HEK293 (cell line): ENCODE results near the gene MACROD1.

Source experiments
- CTCF ChIA-PET: fragments of 350-600 bp; formaldehyde crosslinking; extraction: SDS; loops from one replicate; lab custom pipeline; 2021; ENCODE audit warnings: antibody characterized with exemption; lab: Yijun Ruan, JAX
- POLR2A ChIA-PET: fragments of 300-600 bp; formaldehyde crosslinking; extraction: SDS; loops from one replicate; lab custom pipeline; 2020; ENCODE audit warnings: antibody characterized with exemption, inconsistent platforms; lab: Yijun Ruan, JAX
- H3K27ac ChIP-seq: fragments of 200-500 bp; sonication (Bioruptor generic); 2 replicates; pipeline ENCODE4 v1.5.1; 2014; ENCODE audit warnings: low read depth, low read length, control low read depth, inconsistent platforms; ENCODE audit errors: extremely low read depth
- H3K36me3 ChIP-seq, 2 experiments: fragments of 200-500 bp in 1 of 2; sonication (Bioruptor generic) in 1 of 2; 1 replicate in 1 of 2; 2 replicates in 1 of 2; pipeline ENCODE4 v1.5.1; 2014 to 2017; ENCODE audit warnings: inconsistent platforms in 2 of 2, low read length in 2 of 2; ENCODE audit not compliant: control insufficient read depth in 2 of 2, insufficient read depth in 1 of 2
- H3K4me1 ChIP-seq: fragments of 200-500 bp; sonication (Bioruptor generic); 2 replicates; pipeline ENCODE4 v1.5.1; 2014; ENCODE audit warnings: mild to moderate bottlenecking, low read length, inconsistent platforms; ENCODE audit not compliant: control insufficient read depth, insufficient read depth
- H3K4me3 ChIP-seq: 2 replicates; pipeline ENCODE4 v1.5.1; 2011; ENCODE audit warnings: low read depth, mild to moderate bottlenecking, control low read depth, low read length, moderate library complexity
- H3K9me3 ChIP-seq: fragments of 200-500 bp; sonication (Bioruptor generic); 2 replicates; pipeline ENCODE4 v1.5.1; 2014; ENCODE audit warnings: low read depth, low read length, inconsistent platforms; ENCODE audit not compliant: control insufficient read depth, insufficient read depth
- GFI1B ChIP-seq: fragments of 450-650 bp; formaldehyde crosslinking; IDR thresholded peaks from 2 replicates; pipeline ENCODE4 v1.5.1; 2016; ENCODE audit warnings: missing biosample characterization, missing genetic modification characterization
- GLIS1 ChIP-seq: fragments of 450-650 bp; formaldehyde crosslinking; IDR thresholded peaks from 2 replicates; pipeline ENCODE4 v1.5.1; 2016; ENCODE audit warnings: missing biosample characterization, missing genetic modification characterization
- GLIS2 ChIP-seq: fragments of 450-650 bp; formaldehyde crosslinking; IDR thresholded peaks from 2 replicates; pipeline ENCODE4 v1.5.1; 2016; ENCODE audit warnings: missing biosample characterization, missing genetic modification characterization
- MEIS1 ChIP-seq: sonication (generic); formaldehyde crosslinking; IDR thresholded peaks from 2 replicates; pipeline ENCODE4 v1.8.1; 2022; ENCODE audit warnings: missing genetic modification reagents, mild to moderate bottlenecking, borderline replicate concordance
- TCF7L2 ChIP-seq: IDR thresholded peaks from 2 replicates; pipeline ENCODE4 v1.6.1; 2011; ENCODE audit warnings: low read depth, mild to moderate bottlenecking, inconsistent platforms, low read length, moderate library complexity, borderline replicate concordance
- ZBTB17 ChIP-seq: fragments of 450-650 bp; formaldehyde crosslinking; IDR thresholded peaks from 2 replicates; pipeline ENCODE4 v1.5.1; 2016; ENCODE audit warnings: missing biosample characterization, missing genetic modification characterization
- ZNF146 ChIP-seq: fragments of 450-650 bp; formaldehyde crosslinking; IDR thresholded peaks from 2 replicates; pipeline ENCODE4 v1.5.1; 2016; ENCODE audit warnings: missing biosample characterization, missing genetic modification characterization
- ZNF157 ChIP-seq: fragments of 450-650 bp; formaldehyde crosslinking; IDR thresholded peaks from 2 replicates; pipeline ENCODE4 v1.5.1; 2016; ENCODE audit warnings: missing biosample characterization, missing genetic modification characterization
- ZNF16 ChIP-seq: fragments of 450-650 bp; formaldehyde crosslinking; IDR thresholded peaks from 2 replicates; pipeline ENCODE4 v1.5.1; 2016; ENCODE audit warnings: low read depth, missing biosample characterization, missing genetic modification characterization
- ZNF302 ChIP-seq: fragments of 450-650 bp; formaldehyde crosslinking; IDR thresholded peaks from 2 replicates; pipeline ENCODE4 v1.5.1; 2016; ENCODE audit warnings: missing biosample characterization, missing genetic modification characterization, low read depth
- ZNF394 ChIP-seq: fragments of 450-650 bp; formaldehyde crosslinking; IDR thresholded peaks from 2 replicates; pipeline ENCODE4 v1.5.1; 2016; ENCODE audit warnings: missing biosample characterization, missing genetic modification characterization, mild to moderate bottlenecking, moderate library complexity, borderline replicate concordance
- ZNF48 ChIP-seq: fragments of 450-650 bp; formaldehyde crosslinking; IDR thresholded peaks from 2 replicates; pipeline ENCODE4 v1.5.1; 2016; ENCODE audit warnings: missing biosample characterization, missing genetic modification characterization
- ZNF521 ChIP-seq: fragments of 450-650 bp; formaldehyde crosslinking; IDR thresholded peaks from 2 replicates; pipeline ENCODE4 v1.5.1; 2017; ENCODE audit warnings: missing biosample characterization, mild to moderate bottlenecking, missing genetic modification characterization
- ZNF560 ChIP-seq: fragments of 450-650 bp; formaldehyde crosslinking; IDR thresholded peaks from 2 replicates; pipeline ENCODE4 v1.5.1; 2017; ENCODE audit warnings: missing biosample characterization, missing genetic modification characterization, borderline replicate concordance
- ZNF600 ChIP-seq: fragments of 450-650 bp; formaldehyde crosslinking; IDR thresholded peaks from 2 replicates; pipeline ENCODE4 v1.5.1; 2016; ENCODE audit warnings: missing biosample characterization, missing genetic modification characterization
- ZNF623 ChIP-seq: fragments of 450-650 bp; formaldehyde crosslinking; IDR thresholded peaks from 2 replicates; pipeline ENCODE4 v1.5.1; 2016; ENCODE audit warnings: missing biosample characterization, missing genetic modification characterization
- ZNF677 ChIP-seq: fragments of 450-650 bp; IDR thresholded peaks from 2 replicates; pipeline ENCODE4 v1.5.0; 2018; ENCODE audit warnings: missing biosample characterization, mild to moderate bottlenecking, missing genetic modification characterization, moderate library complexity
- ZNF707 ChIP-seq: fragments of 450-650 bp; formaldehyde crosslinking; IDR thresholded peaks from 2 replicates; pipeline ENCODE4 v1.5.1; 2016; ENCODE audit warnings: missing biosample characterization, missing genetic modification characterization
- TF ChIP-seq, protein P1 (sequence below): fragments of 450-650 bp; formaldehyde crosslinking; IDR thresholded peaks from 2 replicates; pipeline ENCODE4 v1.5.1; 2016; ENCODE audit warnings: missing biosample characterization, missing genetic modification characterization
- TF ChIP-seq, protein P2 (sequence below): fragments of 450-650 bp; formaldehyde crosslinking; IDR thresholded peaks from 2 replicates; pipeline ENCODE4 v1.5.1; 2017; ENCODE audit warnings: missing biosample characterization, missing genetic modification characterization
- TF ChIP-seq, protein P3 (sequence below): fragments of 450-650 bp; formaldehyde crosslinking; IDR thresholded peaks from 2 replicates; pipeline ENCODE4 v1.5.1; 2016; ENCODE audit warnings: missing biosample characterization, missing genetic modification characterization
- TF ChIP-seq, protein P4 (sequence below): fragments of 450-650 bp; formaldehyde crosslinking; IDR thresholded peaks from 2 replicates; pipeline ENCODE4 v1.5.1; 2016; ENCODE audit warnings: missing biosample characterization, missing genetic modification characterization
- TF ChIP-seq, protein P5 (sequence below): fragments of 450-650 bp; formaldehyde crosslinking; IDR thresholded peaks from 2 replicates; pipeline ENCODE4 v1.5.1; 2016; ENCODE audit warnings: missing biosample characterization, missing genetic modification characterization
- TF ChIP-seq, protein P6 (sequence below): fragments of 450-650 bp; formaldehyde crosslinking; IDR thresholded peaks from 2 replicates; pipeline ENCODE4 v1.5.1; 2017; ENCODE audit warnings: missing biosample characterization, missing genetic modification characterization
- TF ChIP-seq, protein P7 (sequence below): fragments of 450-650 bp; IDR thresholded peaks from 2 replicates; pipeline ENCODE4 v1.5.1; 2018; ENCODE audit warnings: missing biosample characterization, mild to moderate bottlenecking, missing genetic modification characterization
- TF ChIP-seq, protein P8 (sequence below): fragments of 450-650 bp; formaldehyde crosslinking; IDR thresholded peaks from 2 replicates; pipeline ENCODE4 v1.5.1; 2016; ENCODE audit warnings: missing biosample characterization, missing genetic modification characterization

Gene MACROD1

DNA sequence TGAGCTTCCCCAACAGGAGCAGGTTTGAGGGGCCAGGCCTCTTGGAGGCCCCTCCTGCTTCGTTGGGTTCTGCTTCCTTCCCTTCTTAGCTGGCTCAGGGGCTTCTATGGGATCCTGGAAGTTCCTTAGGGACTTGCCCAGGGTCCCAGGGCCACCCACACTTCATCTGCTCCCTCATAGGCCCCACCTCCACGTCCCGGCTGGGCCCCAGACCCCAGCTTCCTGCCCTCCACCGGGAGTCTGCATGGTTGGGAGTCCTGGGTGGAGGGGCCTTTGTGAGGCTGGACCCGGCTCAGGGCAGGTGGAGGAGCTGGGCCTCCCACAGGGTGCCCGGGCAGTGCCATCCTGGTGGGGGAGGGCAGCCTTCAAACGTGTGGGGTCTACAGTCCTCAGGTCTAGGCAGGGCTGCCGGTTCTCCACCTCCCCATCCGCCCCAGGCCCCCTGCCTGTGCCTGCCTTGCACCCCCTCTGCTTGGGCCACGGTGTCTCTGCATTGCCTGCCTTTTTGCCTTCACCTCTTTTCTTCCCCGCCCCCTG is 168.0 kb downstream of the MACROD1 start:
- no peaks in the 10 kb centered on the region for H3K9me3 ChIP-seq
- TF ChIP-seq ZNF394 (tag by site-specific recombination) (no peak), ZNF16 (tag by site-specific recombination) (no peak), ZNF623 (no peak), ZNF157 (no peak), ZNF560 (tag by site-specific recombination) (no peak), ZNF600 (tag by site-specific recombination) (no peak), ZNF302 (no peak), ZNF521 (tag by site-specific recombination) (no peak), GLIS1 (tag by site-specific recombination) (peak; percentile 25; the same call in 1 of the 2 replicates), ZNF48 (tag by site-specific recombination) (no peak), MEIS1 (CRISPR knock-in tag) (no peak), ZNF146 (no peak), GFI1B (no peak), ZNF677 (tag by site-specific recombination) (no peak), ZBTB17 (tag by site-specific recombination) (no peak), ZNF707 (no peak), TCF7L2 (no peak), GLIS2 (peak; percentile 19; the same call in 1 of the 2 replicates)
- TF ChIP-seq, protein P1, sequence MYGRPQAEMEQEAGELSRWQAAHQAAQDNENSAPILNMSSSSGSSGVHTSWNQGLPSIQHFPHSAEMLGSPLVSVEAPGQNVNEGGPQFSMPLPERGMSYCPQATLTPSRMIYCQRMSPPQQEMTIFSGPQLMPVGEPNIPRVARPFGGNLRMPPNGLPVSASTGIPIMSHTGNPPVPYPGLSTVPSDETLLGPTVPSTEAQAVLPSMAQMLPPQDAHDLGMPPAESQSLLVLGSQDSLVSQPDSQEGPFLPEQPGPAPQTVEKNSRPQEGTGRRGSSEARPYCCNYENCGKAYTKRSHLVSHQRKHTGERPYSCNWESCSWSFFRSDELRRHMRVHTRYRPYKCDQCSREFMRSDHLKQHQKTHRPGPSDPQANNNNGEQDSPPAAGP (tag by site-specific recombination) = no peak
- TF ChIP-seq, protein P2, sequence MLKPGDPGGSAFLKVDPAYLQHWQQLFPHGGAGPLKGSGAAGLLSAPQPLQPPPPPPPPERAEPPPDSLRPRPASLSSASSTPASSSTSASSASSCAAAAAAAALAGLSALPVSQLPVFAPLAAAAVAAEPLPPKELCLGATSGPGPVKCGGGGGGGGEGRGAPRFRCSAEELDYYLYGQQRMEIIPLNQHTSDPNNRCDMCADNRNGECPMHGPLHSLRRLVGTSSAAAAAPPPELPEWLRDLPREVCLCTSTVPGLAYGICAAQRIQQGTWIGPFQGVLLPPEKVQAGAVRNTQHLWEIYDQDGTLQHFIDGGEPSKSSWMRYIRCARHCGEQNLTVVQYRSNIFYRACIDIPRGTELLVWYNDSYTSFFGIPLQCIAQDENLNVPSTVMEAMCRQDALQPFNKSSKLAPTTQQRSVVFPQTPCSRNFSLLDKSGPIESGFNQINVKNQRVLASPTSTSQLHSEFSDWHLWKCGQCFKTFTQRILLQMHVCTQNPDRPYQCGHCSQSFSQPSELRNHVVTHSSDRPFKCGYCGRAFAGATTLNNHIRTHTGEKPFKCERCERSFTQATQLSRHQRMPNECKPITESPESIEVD (tag by site-specific recombination) = no peak
- TF ChIP-seq, protein P3, sequence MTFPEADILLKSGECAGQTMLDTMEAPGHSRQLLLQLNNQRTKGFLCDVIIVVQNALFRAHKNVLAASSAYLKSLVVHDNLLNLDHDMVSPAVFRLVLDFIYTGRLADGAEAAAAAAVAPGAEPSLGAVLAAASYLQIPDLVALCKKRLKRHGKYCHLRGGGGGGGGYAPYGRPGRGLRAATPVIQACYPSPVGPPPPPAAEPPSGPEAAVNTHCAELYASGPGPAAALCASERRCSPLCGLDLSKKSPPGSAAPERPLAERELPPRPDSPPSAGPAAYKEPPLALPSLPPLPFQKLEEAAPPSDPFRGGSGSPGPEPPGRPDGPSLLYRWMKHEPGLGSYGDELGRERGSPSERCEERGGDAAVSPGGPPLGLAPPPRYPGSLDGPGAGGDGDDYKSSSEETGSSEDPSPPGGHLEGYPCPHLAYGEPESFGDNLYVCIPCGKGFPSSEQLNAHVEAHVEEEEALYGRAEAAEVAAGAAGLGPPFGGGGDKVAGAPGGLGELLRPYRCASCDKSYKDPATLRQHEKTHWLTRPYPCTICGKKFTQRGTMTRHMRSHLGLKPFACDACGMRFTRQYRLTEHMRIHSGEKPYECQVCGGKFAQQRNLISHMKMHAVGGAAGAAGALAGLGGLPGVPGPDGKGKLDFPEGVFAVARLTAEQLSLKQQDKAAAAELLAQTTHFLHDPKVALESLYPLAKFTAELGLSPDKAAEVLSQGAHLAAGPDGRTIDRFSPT = peak; percentile 54
- TF ChIP-seq, protein P4, sequence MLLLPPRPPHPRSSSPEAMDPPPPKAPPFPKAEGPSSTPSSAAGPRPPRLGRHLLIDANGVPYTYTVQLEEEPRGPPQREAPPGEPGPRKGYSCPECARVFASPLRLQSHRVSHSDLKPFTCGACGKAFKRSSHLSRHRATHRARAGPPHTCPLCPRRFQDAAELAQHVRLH (tag by site-specific recombination) = no peak
- TF ChIP-seq, protein P5, sequence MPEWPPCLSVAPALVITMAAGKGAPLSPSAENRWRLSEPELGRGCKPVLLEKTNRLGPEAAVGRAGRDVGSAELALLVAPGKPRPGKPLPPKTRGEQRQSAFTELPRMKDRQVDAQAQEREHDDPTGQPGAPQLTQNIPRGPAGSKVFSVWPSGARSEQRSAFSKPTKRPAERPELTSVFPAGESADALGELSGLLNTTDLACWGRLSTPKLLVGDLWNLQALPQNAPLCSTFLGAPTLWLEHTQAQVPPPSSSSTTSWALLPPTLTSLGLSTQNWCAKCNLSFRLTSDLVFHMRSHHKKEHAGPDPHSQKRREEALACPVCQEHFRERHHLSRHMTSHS (tag by site-specific recombination) = no peak
- TF ChIP-seq, protein P6, sequence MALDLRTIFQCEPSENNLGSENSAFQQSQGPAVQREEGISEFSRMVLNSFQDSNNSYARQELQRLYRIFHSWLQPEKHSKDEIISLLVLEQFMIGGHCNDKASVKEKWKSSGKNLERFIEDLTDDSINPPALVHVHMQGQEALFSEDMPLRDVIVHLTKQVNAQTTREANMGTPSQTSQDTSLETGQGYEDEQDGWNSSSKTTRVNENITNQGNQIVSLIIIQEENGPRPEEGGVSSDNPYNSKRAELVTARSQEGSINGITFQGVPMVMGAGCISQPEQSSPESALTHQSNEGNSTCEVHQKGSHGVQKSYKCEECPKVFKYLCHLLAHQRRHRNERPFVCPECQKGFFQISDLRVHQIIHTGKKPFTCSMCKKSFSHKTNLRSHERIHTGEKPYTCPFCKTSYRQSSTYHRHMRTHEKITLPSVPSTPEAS (tag by site-specific recombination) = no peak
- TF ChIP-seq, protein P7, sequence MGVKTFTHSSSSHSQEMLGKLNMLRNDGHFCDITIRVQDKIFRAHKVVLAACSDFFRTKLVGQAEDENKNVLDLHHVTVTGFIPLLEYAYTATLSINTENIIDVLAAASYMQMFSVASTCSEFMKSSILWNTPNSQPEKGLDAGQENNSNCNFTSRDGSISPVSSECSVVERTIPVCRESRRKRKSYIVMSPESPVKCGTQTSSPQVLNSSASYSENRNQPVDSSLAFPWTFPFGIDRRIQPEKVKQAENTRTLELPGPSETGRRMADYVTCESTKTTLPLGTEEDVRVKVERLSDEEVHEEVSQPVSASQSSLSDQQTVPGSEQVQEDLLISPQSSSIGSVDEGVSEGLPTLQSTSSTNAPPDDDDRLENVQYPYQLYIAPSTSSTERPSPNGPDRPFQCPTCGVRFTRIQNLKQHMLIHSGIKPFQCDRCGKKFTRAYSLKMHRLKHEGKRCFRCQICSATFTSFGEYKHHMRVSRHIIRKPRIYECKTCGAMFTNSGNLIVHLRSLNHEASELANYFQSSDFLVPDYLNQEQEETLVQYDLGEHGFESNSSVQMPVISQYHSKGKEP = no peak
- TF ChIP-seq, protein P8, sequence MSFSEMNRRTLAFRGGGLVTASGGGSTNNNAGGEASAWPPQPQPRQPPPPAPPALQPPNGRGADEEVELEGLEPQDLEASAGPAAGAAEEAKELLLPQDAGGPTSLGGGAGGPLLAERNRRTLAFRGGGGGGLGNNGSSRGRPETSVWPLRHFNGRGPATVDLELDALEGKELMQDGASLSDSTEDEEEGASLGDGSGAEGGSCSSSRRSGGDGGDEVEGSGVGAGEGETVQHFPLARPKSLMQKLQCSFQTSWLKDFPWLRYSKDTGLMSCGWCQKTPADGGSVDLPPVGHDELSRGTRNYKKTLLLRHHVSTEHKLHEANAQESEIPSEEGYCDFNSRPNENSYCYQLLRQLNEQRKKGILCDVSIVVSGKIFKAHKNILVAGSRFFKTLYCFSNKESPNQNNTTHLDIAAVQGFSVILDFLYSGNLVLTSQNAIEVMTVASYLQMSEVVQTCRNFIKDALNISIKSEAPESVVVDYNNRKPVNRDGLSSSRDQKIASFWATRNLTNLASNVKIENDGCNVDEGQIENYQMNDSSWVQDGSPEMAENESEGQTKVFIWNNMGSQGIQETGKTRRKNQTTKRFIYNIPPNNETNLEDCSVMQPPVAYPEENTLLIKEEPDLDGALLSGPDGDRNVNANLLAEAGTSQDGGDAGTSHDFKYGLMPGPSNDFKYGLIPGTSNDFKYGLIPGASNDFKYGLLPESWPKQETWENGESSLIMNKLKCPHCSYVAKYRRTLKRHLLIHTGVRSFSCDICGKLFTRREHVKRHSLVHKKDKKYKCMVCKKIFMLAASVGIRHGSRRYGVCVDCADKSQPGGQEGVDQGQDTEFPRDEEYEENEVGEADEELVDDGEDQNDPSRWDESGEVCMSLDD (tag by site-specific recombination) = no peak
- TF ChIP-seq, all 188 proteins: peak for 3
- Histone ChIP-seq H3K27ac (no peak overlapping the region), H3K36me3 (peaks cover 4 to 70% of the 10 kb centered on the region in 2 experiments; a peak in 2 of 3 replicates), H3K4me1 (no peaks in the 10 kb centered on the region), H3K4me3 (no peak overlapping the region)
- POLR2A ChIA-PET = interaction anchor here (1.1 to 4.7 kb wide), 2 partner anchors 9 kb away, joined by 5 to 18 read pairs; no protein-coding TSS in a partner anchor
- CTCF ChIA-PET = interaction anchor here (0.6 kb wide), 1 partner anchor 27 kb away, joined by 3 read pairs; no protein-coding TSS in a partner anchor
